Measurements from ENCODE around the gene MSTN. TPM values are rescaled to one million over a fixed set of nuclear protein-coding genes. Genes with fewer than 3 reads are reported as not detected.
A peak's percentile ranks its signal among the peaks of the same experiment; 100 is the strongest.
"Not testable (repeated sequence)": the region's sequence is repeated elsewhere in the genome, so short reads cannot be mapped to it uniquely, and the experiment has no call there.

MSTN gene
- total RNA-seq, 1 donor from 2014 or later, result not detected

DNA sequence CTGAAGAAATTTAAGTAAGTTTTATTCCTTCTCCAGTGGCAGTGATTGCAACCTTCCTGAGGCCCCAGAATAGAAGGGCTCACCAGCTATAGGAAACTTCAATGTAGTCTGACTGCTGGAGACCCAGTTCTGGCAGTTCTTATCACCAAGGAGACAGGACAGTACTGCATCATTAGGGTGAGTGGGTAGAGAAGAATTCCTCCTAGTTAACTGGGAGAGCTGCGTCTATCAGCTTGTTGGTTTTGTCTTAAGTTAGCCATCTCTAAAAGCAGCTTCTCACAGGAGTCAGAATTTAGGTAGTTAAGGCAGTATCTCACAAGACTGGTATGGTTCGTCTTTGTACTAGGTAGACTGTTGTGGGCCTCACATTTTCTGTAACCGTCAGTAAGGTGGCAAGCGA, 3.3 kb upstream of the MSTN start:
- ATAC-seq (no peak), DNase-seq (ENCODE audit: low spot score) (no peak)

DNA sequence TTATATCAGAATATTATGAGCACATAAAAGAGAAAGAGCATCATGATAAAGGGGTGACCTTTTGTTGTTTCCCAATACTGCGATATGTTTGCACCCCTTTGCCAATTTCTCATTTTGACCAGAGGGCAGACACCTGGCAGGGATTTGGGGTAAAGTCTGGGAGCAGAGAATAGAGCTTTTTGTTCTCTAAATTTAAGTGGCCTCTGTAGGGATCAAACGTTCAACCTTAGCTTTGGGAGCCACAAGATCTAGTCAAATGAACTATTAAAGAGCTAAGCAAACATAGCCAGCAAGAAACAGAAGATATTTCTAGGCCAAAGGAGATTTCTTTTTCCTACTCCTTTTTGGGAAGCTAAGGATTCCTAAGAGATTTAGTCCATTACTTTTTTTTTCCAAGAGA, 1.1 kb upstream of the MSTN start:
- ATAC-seq (no peak), DNase-seq (ENCODE audit: low spot score) (no peak)

DNA sequence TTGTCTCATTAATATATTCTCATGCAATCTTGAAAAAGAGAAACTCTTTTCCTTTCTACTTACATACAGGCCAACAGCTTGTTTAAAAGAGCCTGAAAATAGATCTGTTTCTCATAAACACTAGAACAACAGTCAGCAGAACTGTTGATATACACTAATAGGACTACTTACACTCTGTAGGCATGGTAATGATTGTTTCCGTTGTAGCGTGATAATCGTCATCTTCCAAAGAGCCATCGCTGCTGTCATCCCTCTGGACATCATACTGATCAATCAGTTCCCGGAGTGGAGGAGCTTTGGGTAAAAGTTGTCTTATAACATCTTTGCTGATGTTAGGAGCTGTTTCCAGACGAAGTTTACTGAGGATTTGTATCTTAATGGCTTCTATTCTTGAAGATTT, 476 bp downstream of the MSTN start:
- ATAC-seq (no peak), DNase-seq (ENCODE audit: low spot score) (no peak)

DNA sequence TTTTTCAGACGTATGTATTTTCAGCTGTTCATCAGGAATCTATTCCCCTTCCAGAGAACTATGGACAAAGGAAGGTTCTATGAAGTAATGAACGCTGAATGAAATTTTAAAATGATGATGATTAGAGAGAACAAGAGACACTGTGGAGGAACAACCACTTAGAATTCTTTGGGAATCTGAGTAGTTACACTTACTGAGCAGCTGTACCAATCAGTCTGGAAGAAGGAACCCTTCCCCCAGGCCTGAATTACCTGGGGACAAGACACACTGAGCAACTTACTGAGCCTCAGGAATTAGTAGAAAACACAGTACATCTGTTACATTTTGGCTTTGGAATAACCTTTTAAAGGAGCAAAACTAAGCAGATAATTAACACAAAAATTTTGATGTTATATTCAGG, 1.9 kb downstream of the MSTN start:
- DNase-seq (ENCODE audit: low spot score), result no peak
- no peak for ATAC-seq

DNA sequence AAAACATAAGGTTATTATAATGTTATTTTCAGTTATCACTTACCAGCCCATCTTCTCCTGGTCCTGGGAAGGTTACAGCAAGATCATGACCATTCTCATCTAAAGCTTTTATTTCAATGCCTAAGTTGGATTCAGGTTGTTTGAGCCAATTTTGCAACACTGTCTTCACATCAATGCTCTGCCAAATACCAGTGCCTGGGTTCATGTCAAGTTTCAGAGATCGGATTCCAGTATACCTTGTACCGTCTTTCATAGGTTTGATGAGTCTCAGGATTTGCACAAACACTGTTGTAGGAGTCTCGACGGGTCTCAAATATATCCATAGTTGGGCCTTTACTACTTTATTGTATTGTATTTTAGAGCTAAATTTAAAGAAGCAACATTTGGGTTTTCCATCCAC, 2.5 kb downstream of the MSTN start:
- DNase-seq (ENCODE audit: low spot score) (peak; percentile 43), ATAC-seq (peak; percentile 92)

DNA sequence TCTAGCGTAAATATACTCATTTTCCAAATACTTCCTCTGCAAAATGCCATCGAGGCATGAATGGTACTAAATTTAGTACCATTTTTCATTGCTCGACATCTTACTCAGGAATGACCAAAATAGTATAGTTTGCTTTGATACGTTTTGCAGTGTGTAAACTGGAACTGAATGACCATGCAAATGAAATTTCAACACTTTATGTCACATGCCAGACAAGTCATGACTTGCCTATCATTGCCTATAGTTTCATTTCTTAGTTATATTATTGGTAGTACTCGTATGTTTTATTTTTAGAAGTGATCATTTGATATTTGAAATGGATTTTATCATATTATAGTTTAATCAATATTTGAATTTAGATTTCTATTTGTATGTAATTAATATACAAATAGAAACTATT, 9.1 kb downstream of the MSTN start:
- DNase-seq (ENCODE audit: low spot score), result no peak
- no peak for ATAC-seq

DNA sequence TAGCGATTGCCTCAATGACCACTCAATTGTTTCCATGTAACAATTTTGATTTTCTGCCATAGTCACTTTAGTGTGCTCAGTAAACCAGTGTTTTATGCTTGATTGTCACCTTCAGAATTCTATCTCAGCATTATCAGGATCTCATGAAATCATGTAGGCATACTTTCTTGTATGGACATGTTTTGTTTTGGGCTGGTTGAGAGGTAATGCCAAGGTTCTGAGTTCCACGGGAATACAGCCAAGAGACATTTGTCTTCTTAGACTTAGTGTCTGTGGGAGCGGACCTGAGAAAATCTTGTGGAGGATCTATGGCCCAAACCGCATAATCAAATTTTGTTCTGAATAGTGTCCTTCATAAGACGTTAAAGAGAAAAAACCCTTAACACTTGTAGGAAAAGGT, 10.2 kb downstream of the MSTN start:
- DNase-seq (ENCODE audit: low spot score), result no peak
- no peak for ATAC-seq

DNA sequence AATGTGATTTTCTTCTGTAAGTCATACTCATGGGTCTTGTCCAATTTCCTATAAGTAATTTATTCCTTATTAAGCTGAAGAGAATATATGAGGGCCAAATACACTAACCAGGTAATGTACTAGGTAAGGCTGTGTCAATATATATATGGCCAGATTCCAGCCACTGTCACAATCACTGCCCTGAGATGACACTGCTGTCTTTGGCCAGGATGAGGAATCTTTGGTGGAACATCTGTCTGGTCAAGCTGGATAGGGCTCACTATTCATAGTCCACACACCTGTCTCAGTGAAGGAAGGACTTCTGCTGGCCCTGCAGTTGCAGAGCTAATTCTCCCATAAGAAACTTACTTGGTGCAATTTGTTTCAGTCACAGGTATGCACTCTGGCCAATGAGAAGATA, 11.3 kb downstream of the MSTN start:
- DNase-seq (ENCODE audit: low spot score) (no peak), ATAC-seq (peak; percentile 67)

DNA sequence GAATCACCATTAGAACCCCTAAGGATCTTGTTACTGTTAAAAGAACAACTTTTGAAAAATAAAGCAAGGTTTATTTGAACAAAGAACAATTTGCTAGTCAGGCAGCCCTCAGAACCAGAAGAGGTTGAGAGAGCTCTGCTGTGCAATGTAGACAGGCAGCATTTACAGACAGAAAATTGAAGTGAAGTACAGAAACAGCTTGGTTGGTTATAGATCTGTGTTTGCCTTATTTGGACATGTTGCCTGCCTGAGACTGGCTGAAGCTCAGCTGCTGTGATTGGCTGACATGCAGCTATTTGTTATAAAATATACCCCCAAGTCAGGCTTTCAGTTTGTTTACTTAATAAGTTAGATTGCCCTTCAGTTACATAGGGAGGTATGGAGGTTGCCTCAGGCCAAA, 12.5 kb downstream of the MSTN start:
- ATAC-seq, result no peak
- DNase-seq (ENCODE audit: low spot score), result no peak

DNA sequence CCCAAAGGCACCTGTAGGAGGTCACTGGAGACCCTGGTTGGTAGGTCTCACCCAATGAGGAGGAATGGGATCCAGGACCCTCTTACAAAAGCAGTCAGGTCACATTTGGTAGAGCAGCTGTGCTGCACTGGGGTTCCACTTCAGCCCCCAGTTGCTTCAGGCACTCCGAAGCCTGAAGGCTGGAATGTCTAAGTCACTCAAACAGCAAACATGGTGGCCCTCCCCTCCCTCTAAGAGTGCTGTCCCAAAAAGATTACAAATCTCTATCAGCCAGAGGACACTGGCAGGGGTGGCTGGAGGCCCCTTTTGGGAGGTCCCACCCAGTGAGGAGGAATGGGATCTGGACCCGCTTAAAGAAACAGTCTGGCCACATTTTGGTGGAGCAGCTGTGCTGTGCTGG, 17.7 kb downstream of the MSTN start:
- DNase-seq (ENCODE audit: low spot score) (no peak), ATAC-seq (no peak)

DNA sequence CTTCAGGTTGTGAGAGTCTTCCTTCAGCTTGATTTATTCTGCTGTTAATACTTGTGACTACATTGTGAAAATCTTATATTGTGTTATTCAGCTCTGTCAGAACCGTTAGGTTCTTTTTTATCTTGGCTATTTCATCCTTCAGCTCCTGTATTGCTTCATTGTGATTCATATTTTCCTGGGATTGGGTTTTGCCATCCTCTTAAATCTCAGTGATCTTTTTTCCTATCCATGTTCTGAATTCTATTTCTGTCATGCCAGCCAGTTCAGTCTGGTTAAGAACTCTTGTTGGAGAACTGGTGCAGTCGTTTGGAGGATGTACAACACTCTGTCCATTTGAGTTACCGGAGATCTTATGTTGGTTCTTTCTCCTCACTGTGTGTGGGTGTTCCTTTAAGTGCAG, 19.1 kb downstream of the MSTN start:
- ATAC-seq (no peak), DNase-seq (ENCODE audit: low spot score) (no peak)

DNA sequence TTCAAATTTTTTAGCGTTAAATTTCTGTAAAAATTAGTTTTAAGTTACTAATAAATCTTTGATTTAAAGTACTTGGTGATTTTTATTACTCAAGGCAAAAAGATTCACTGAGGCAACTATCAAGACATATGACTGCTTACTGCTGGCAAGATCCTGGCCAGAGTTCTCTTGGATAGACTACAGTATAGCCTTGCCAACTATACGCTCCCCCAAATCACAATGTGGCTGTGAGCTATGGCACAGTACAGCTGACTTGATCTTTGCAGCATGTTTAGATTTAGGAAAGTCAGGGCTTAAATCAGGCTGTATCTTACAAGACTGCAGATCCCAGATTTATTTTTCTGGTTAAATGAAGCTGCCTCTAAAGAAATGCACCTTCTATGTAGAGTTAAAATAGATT, 26.5 kb downstream of the MSTN start:
- ATAC-seq (no peak), DNase-seq (ENCODE audit: low spot score) (no peak)

DNA sequence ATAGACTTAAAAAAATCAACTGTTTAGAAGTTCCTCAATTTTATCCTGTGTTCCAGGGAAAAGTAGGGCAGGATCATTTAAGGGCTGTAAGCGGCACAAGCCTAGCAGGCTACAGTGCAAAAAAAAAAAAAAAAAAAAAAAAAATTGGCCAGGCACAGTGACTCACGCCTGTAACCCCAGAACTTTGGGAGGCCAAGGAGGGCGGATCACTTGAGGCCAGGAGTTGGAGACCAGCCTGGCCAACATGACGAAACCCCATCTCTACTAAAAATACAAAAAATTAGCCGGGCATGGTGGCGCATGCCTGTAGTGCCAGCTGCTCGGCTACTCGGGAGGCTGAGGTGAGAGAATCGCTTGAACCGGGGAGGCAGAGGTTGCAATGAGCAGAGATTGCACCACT, 28.1 kb downstream of the MSTN start:
- not testable (repeated sequence) for DNase-seq (ENCODE audit: low spot score); ATAC-seq

DNA sequence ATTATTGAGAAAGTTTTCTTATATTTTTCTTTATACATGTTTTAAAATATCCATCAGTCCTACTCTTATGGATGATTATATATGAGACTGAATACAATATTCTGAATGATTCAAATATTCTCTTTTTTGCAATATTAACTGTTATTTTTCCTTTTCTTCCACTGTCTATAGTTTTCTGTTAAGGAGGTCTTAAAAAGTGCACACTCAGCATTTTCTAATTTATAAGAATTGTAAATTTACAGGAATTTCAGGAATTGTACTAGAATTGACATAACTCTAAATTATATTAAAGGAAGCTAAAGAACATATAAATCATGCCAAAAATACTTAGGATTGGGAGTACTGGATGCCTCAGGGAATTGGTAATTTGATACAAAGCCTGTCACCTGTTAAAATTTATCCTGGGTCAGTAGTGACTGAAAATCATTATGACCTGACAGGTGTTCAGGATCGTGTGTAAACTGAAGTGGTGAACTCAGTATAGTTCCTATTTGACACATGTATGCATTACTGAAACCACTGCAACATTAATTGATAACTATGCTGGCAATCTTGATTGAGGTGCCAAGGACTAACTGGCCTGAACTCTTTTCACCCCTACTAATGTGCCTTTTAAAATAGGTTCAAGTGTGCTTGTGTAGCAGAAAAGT, 30.4 kb downstream of the MSTN start:
- ATAC-seq (no peak), DNase-seq (ENCODE audit: low spot score) (no peak)

DNA sequence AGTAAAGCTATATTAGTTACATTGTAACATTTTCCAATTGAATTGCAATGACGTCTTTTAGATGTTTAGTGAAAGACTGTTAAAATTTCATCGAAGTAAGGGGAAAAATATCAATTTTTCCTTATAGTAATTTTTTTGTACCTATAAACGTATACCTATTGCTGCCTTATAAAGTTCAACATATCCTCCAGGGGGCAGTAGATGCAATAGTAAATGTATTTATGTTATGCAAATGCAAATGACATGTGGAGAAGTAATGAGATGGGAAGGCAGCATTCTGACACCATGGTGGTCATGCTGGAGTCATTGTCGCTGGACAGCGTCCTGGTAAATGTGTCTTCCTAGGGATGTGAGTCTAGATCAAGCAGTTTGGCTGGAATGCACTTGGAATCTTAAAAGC, 38.7 kb downstream of the MSTN start:
- ATAC-seq (peak; percentile 78), DNase-seq (ENCODE audit: low spot score) (no peak)

DNA sequence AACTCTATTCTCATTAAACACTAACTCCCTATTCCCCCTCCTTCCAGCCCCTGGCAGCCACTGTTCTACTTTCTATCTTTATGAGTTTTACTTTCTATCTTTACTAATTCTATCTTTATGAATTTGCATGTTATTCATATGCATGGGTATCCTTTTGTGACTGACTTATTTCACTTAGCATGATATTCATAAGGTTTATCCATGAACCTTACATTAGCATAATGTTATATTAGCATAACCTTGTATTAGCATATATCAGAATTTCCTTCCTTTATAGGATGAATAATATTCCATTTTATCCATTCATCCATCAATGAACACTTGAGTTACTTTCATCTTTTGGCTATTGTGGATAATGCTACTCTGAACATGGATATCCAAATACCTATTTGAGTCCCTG, 41.8 kb downstream of the MSTN start:
- DNase-seq (ENCODE audit: low spot score) (no peak), ATAC-seq (no peak)

DNA sequence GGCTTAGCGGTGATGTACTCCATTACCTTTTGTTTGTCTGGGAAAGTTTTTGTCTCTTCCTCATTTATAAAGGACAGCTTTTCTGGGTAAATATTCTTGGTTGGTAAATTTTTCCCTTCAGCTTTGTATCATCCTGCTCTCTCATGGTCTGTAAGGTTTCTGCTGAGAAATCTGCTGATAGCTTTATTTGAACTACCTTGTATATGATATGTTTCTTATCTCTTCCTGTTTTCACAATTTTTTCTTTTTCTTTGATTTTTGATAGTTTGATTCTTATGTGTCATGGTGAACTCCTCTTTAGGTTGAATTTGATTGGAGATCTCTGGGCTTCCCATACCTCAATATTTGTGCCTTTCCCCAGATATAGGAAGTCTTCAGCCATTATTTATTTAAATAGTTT, 44.7 kb downstream of the MSTN start:
- ATAC-seq, result no peak
- DNase-seq (ENCODE audit: low spot score), result no peak

DNA sequence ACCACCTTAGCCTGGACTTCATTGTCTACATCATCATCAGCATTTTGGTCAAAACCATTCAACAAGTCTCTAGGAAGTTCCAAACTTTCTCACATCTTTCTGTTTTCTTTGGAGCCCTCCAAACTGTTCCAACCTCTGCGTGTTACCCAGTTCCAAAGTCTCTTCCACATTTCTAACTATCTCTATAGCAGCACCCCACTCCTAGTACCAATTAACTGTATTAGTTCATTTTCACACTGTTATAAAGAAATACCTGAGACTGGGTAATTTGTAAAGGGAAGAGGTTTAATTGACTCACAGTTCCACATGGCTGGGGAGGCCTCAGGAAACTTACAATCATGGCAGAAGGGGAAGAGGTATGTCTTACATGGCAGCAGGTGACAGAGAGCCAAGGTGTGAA, 46.6 kb downstream of the MSTN start:
- DNase-seq (ENCODE audit: low spot score); ATAC-seq: not testable (repeated sequence)
